HEK293T (cell line): ENCODE data around the gene GALNT5.
"Not testable (repeated sequence)": the region's sequence is repeated elsewhere in the genome, so short reads cannot be mapped to it uniquely, and the experiment has no call there.

ENCODE experiments used
- BHLHE40 ChIP-seq: fragments of 450-650 bp; IDR thresholded peaks from 2 replicates; pipeline ENCODE4 v1.6.1; 2016; ENCODE audit warnings: mild to moderate bottlenecking, moderate library complexity, borderline replicate concordance
- CTBP1 ChIP-seq: fragments of 450-650 bp; IDR thresholded peaks from 2 replicates; pipeline ENCODE4 v1.6.1; 2016; ENCODE audit warnings: borderline replicate concordance
- FOXK2 ChIP-seq: fragments of 450-650 bp; IDR thresholded peaks from 2 replicates; pipeline ENCODE4 v1.6.1; 2016; ENCODE audit warnings: mild to moderate bottlenecking
- L3MBTL2 ChIP-seq: fragments of 450-650 bp; conservative IDR thresholded peaks from 2 replicates; pipeline ENCODE4 v1.6.1; 2016; ENCODE audit warnings: mild to moderate bottlenecking
- LEF1 ChIP-seq: fragments of 450-650 bp; IDR thresholded peaks from 2 replicates; pipeline ENCODE4 v1.6.1; 2017; ENCODE audit warnings: mild to moderate bottlenecking, borderline replicate concordance
- NFRKB ChIP-seq: fragments of 450-650 bp; IDR thresholded peaks from 2 replicates; pipeline ENCODE4 v1.6.1; 2016; ENCODE audit warnings: mild to moderate bottlenecking, moderate library complexity
- SP1 ChIP-seq: fragments of 450-650 bp; IDR thresholded peaks from 2 replicates; pipeline ENCODE4 v1.6.1; 2017
- SUZ12 ChIP-seq: fragments of 450-650 bp; IDR thresholded peaks from 2 replicates; pipeline ENCODE4 v1.6.1; 2016; ENCODE audit warnings: mild to moderate bottlenecking
- TARDBP ChIP-seq: fragments of 450-650 bp; IDR thresholded peaks from 2 replicates; pipeline ENCODE4 v1.6.1; 2016

DNA sequence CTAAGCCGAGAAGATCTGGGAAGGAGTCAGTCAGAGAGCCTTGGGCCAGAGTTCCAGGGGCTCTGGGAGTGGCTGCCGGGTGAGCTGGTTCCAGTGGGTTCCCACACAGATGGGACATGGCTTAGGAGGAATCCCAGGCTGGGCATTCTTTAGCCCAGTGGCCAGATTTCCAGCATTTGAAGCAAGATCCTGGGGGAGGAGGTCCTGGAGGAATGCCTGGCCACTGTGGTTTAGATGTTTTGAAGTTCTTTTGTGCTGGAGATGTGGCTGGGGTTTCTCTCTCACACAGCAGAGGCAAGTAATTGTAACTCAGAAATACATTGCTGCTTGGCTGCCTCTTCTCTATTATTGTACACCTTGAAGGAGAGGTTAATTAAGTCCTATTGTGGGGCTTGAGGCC, 83.9 kb downstream of the GALNT5 start:
- not testable (repeated sequence) for TF ChIP-seq BHLHE40, NFRKB, FOXK2, CTBP1, SP1, SUZ12, LEF1, TARDBP, L3MBTL2
